Pancreas (tissue), 10 donors: ENCODE data around the gene AFF1. TPM values are rescaled to one million over a fixed set of nuclear protein-coding genes. Genes with fewer than 3 reads are reported as not detected.
A peak's percentile ranks its signal among the peaks of the same experiment; 100 is the strongest.
"Not testable (repeated sequence)": the region's sequence is repeated elsewhere in the genome, so short reads cannot be mapped to it uniquely, and the experiment has no call there.

ENCODE experiments used
- ATAC-seq, 4 donors: fragments of 200-7000 bp; cut with Tn5 transposase; one replicate each; pipeline versions ENCODE4 v1.8.0 to v1.9.1; 2020; ENCODE audit warnings: mild to moderate bottlenecking in 4 of 4, moderate library complexity in 4 of 4
- DNase-seq, 6 donors: peaks; one replicate each; pipeline ENCODE4 v3.0.0-alpha.2; 2020
- FAIRE-seq: peaks from 2 replicates; lab custom pipeline; 2012; peaks lifted over from hg19 to GRCh38; lab: Jason Lieb, UNC
- H3K27ac ChIP-seq, 4 donors: fragments of 200-600 bp; sonication (generic); 1 replicate in 3 of 4; 2 replicates in 1 of 4; pipeline versions ENCODE4 v1.5.0 to v1.8.0; 2020
- H3K27me3 ChIP-seq, 4 donors: fragments of 200-600 bp; one replicate each; pipeline ENCODE4 v1.8.0; 2021
- H3K36me3 ChIP-seq, 3 donors: fragments of 200-600 bp; sonication (generic) in 1 of 3; one replicate each; pipeline versions ENCODE4 v1.5.0 to v1.8.0; 2020 to 2021
- H3K4me1 ChIP-seq, 3 donors: fragments of 200-600 bp; one replicate each; pipeline ENCODE4 v1.8.0; 2021
- H3K4me3 ChIP-seq, 4 donors: fragments of 200-600 bp; sonication (generic) in 2 of 4; one replicate each; pipeline versions ENCODE4 v1.5.0 to v1.8.0; 2020 to 2021
- H3K9me3 ChIP-seq, 4 donors: fragments of 200-600 bp; one replicate each; pipeline ENCODE4 v1.8.0; 2021
- CTCF ChIP-seq, 4 donors: fragments of 200-600 bp; sonication (generic) in 3 of 4; IDR thresholded peaks; one replicate each; pipeline versions ENCODE4 v1.5.0 to v1.8.0; 2021; ENCODE audit warnings: antibody characterized with exemption in 4 of 4
- WGBS, 2 donors: extraction: QIAGEN DNeasy Blood & Tissue Kit; methylation state at CpG; one replicate each; pipeline ENCODE4 v1.1.7; 2013; 5-methylcytosine and 5-hydroxymethylcytosine counted together
- intact Hi-C, 3 donors: fragments of 100-400 bp; cut with DNase I; formaldehyde crosslinking; loops; one replicate each; pipeline versions ENCODE4 v1.11.1 to v1.14.2; 2022
- polyA plus RNA-seq, 2 donors: library from polyadenylated mRNA; stranded (reverse); fragments of 200-250 nt; gene quantifications; one replicate each; pipeline ENCODE4 v1.2.3, GENCODE V29; 2013
- total RNA-seq, 6 donors: library from RNA; stranded (reverse); fragmentation: NEBNext Ultra II Directional in 4 of 6; extraction: Animal tissue kit (Norgen Biotek cat#: 25700) in 4 of 6; gene quantifications; one replicate each; pipeline versions ENCODE4 v1.2.1 to v1.2.4, GENCODE V29; 2021 to 2023
- donor health status: healthy with polysubstance abuse.
- donor health status: DM: no; HTN: no; CAD: no; lungs with moderate emphysema.
- donor health status: DM: no; HTN: no; CAD: no.
- donor health status: control.
- donor health status: control.
- donor health status: Bipolar disorder and iron deficiency.
- donor health status: DM: yes; HTN: yes; CAD: no.
- donor health status: DM: no; HTN: no; CAD: no.
- donor health status: DM: no; HTN: no; CAD: no.
- donor health status: DM: yes; HTN: yes; CAD: no.

Gene AFF1
- total and polyA plus RNA-seq, 8 donors: 11.8 to 62.0 (median 40.4) TPM

- ATAC-seq (peak; percentile 82 to 91 (median 85)), DNase-seq (peak in 4 of 6 donors; percentile 53 to 76 (median 68)), FAIRE-seq (no peak)
- Histone ChIP-seq H3K27ac (peak overlapping the region; percentile 37 to 77 (median 57)), H3K4me3 (no peak overlapping the region), H3K4me1 (peaks cover 13 to 29% (median 18%) of the 10 kb centered on the region in 3 donors), H3K9me3 (no peaks in the 10 kb centered on the region), H3K36me3 (no peaks in the 10 kb centered on the region), H3K27me3 (no peaks in the 10 kb centered on the region)
- WGBS, 2 donors: 36 to 38% methylated on average over 6 of the region's 6 CpGs
- intact Hi-C loops: loop anchor here in 2 of 3 donors (10.0 kb wide), 1 partner anchor 49 kb away; no protein-coding TSS in a partner anchor
- TF ChIP-seq CTCF (IDR thresholded peaks at IDR 0.05): no peak
Measured at GRCh38 chr4:86993909-86994681, 59.3 kb downstream of the AFF1 start.

DNA sequence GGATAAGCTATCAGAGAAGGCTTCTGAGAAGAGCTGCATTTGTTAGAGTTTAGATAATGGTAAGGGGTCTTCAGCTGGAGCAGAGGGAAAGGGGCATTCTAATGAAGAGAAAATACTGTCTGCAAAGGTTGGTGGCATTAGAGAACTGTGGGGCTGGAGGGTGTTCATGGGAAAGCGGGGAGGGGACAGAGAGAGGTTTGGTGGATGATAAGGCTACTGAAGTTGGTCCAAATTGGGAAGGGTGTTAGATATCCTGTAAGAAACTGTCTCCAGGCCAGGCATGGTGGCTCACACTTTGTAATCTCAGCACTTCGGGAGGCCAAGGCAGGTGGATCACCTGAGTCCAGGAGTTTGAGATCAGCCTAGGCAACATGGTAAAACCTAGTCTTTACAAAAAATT, 59.9 kb downstream of the AFF1 start:
- ATAC-seq: peak in 3 of 4 donors; percentile 4 to 29 (median 17)
- peaks cover 16 to 35% (median 18%) of the 10 kb centered on the region in 3 donors for H3K4me1 ChIP-seq
- H3K4me3 ChIP-seq: no peak overlapping the region
- TF ChIP-seq CTCF (IDR thresholded peaks at IDR 0.05): no peak
- no peaks in the 10 kb centered on the region for H3K27me3 ChIP-seq
- no peaks in the 10 kb centered on the region for H3K36me3 ChIP-seq
- WGBS, 2 donors: 44 to 47% methylated on average over 2 of the region's 2 CpGs
- FAIRE-seq: no peak
- H3K9me3 ChIP-seq: no peaks in the 10 kb centered on the region
- DNase-seq: no peak
- H3K27ac ChIP-seq: peak overlapping the region; percentile 37 to 77 (median 57)
- intact Hi-C loops: loop anchor here in 2 of 3 donors (10.0 kb wide), 1 partner anchor 50 kb away; no protein-coding TSS in a partner anchor

DNA sequence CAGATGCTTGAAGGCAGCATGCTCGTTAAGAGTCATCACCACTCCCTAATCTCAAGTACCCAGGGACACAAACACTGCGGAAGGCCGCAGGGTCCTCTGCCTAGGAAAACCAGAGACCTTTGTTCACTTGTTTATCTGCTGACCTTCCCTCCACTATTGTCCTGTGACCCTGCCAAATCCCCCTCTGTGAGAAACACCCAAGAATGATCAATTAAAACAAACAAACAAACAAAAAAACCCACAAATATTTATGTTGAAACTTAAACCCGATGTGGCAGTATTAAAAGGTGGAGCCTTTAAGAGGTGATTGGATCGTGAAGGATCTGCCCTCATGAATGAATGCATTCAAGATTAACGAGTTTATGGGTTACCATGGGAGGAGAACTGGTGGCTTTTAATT, 61.7 kb downstream of the AFF1 start:
- H3K36me3 ChIP-seq, ATAC-seq, H3K27ac ChIP-seq, H3K27me3 ChIP-seq, FAIRE-seq, DNase-seq, H3K9me3 ChIP-seq, H3K4me3 ChIP-seq: not testable (repeated sequence)
- H3K4me1 ChIP-seq: peaks cover 17 to 46% (median 19%) of the 10 kb centered on the region in 3 donors
- intact Hi-C loops: loop anchor here in 2 of 3 donors (10.0 kb wide), 1 partner anchor 52 kb away; no protein-coding TSS in a partner anchor
- WGBS, 2 donors: 57 to 67% methylated on average over 3 of the region's 6 CpGs

GRCh38 chr4:86999136-86999643, 64.4 kb downstream of the AFF1 start:
- H3K9me3 ChIP-seq: no peaks in the 10 kb centered on the region
- H3K4me1 ChIP-seq: peaks cover 9 to 28% (median 14%) of the 10 kb centered on the region in 3 donors
- WGBS, 2 donors: 18 to 35% methylated on average over 1 of the region's 1 CpG
- H3K27ac ChIP-seq: peak overlapping the region in 1 of 4 donors; percentile 33
- H3K36me3 ChIP-seq: no peaks in the 10 kb centered on the region
- ATAC-seq (no peak), DNase-seq (no peak), FAIRE-seq (no peak)
- no peak overlapping the region for H3K4me3 ChIP-seq
- intact Hi-C loops: loop anchor here in 2 of 3 donors (10.0 kb wide), 1 partner anchor 54 kb away; no protein-coding TSS in a partner anchor
- TF ChIP-seq CTCF (IDR thresholded peaks at IDR 0.05): no peak
- H3K27me3 ChIP-seq: no peaks in the 10 kb centered on the region

DNA sequence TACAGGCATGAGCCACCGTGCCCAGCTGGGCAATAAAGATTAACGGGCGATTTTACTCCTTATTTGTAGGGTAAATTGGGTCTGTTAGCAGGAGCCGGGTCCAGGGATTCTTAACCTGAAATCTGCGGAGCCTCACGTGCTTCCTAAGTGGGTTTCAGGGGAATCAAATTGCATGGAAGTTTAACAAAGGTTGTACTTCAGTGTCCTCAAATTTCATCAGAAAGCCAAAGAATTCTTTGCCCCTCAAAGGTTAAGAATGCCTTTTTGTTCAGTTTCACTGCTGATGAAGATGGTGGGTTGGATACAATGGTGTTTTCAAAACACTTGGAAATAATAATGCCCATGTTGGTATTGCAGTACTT, 67.9 kb downstream of the AFF1 start:
- intact Hi-C loops: no loop called here
- Histone ChIP-seq H3K27me3 (no peaks in the 10 kb centered on the region), H3K36me3 (no peaks in the 10 kb centered on the region), H3K9me3 (no peaks in the 10 kb centered on the region), H3K4me1 (peaks cover 4 to 30% (median 23%) of the 10 kb centered on the region in 3 donors), H3K4me3 (no peak overlapping the region), H3K27ac (no peak overlapping the region)
- no peak for FAIRE-seq
- WGBS, 2 donors: 80 to 83% methylated on average over 6 of the region's 6 CpGs
- no peak for DNase-seq
- ATAC-seq: no peak
- no peak for TF ChIP-seq CTCF (IDR thresholded peaks at IDR 0.05)
